Keratinocyte (primary cell): Measurements from ENCODE around the gene SP6.

ENCODE experiments used
- CTCF ChIP-seq, 3 experiments: IDR thresholded peaks in 1 of 3; conservative IDR thresholded peaks in 1 of 3; optimal IDR thresholded peaks in 1 of 3; 2 replicates in 2 of 3; 3 replicates in 1 of 3; pipeline versions ENCODE3 to v1.5.1; 2011; ENCODE audit warnings: low read length in 3 of 3, mild to moderate bottlenecking in 3 of 3, moderate library complexity in 2 of 3, control low read depth in 1 of 3, inconsistent platforms in 1 of 3; ENCODE audit not compliant: insufficient read depth in 2 of 3; ENCODE audit errors: extremely low read depth in 1 of 3
- EZH2 ChIP-seq: IDR thresholded peaks from one replicate; pipeline ENCODE4 v1.6.1; 2012; ENCODE audit warnings: inconsistent platforms, mild to moderate bottlenecking, low read length, moderate library complexity

- TF ChIP-seq CTCF (optimal IDR thresholded peaks at IDR 0.05 in 1 of 3, IDR thresholded peaks at IDR 0.05 in 1 of 3, conservative IDR thresholded peaks at IDR 0.05 in 1 of 3; ENCODE audit: extremely low read depth in 1 of 3, insufficient read depth in 2 of 3, low read length in 3 of 3) (no peak), EZH2 (no peak)
Measured at GRCh38 chr17:47803751-47804150, 47.2 kb downstream of the SP6 start.
